Measurements from ENCODE around the gene DPP3.
"Not testable (repeated sequence)": the region's sequence is repeated elsewhere in the genome, so short reads cannot be mapped to it uniquely, and the experiment has no call there.

DNA sequence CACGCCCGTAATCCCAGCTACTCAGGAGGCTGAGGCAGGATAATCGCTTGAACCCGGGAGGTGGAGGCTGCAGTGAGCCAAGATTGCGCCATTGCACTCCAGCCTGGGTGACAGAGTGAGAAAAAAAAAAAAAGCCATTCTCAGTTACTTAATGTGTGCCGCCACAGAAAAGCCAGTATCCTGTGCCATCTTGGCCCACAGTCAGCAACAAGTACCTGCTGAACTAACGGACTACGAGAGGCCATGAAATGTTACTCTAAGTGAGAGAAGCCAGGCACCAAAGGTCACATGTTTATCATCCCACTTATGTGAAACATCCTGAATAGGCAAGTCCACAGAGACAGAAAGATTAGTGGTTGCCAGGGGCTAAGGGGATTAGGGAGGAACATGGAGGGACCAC, 60.4 kb downstream of the DPP3 start:
- TF ChIP-seq, protein P1, sequence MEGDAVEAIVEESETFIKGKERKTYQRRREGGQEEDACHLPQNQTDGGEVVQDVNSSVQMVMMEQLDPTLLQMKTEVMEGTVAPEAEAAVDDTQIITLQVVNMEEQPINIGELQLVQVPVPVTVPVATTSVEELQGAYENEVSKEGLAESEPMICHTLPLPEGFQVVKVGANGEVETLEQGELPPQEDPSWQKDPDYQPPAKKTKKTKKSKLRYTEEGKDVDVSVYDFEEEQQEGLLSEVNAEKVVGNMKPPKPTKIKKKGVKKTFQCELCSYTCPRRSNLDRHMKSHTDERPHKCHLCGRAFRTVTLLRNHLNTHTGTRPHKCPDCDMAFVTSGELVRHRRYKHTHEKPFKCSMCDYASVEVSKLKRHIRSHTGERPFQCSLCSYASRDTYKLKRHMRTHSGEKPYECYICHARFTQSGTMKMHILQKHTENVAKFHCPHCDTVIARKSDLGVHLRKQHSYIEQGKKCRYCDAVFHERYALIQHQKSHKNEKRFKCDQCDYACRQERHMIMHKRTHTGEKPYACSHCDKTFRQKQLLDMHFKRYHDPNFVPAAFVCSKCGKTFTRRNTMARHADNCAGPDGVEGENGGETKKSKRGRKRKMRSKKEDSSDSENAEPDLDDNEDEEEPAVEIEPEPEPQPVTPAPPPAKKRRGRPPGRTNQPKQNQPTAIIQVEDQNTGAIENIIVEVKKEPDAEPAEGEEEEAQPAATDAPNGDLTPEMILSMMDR (conservative IDR thresholded peaks at IDR 0.05), result not testable (repeated sequence)
- TF ChIP-seq EZH2 (IDR thresholded peaks at IDR 0.05; ENCODE audit: low read depth), result not testable (repeated sequence)

Measured in PC-9 (cell line).